Measurements from ENCODE around the gene OTUD4. TPM values are rescaled to one million over a fixed set of nuclear protein-coding genes. Genes with fewer than 3 reads are reported as not detected.
A peak's percentile ranks its signal among the peaks of the same experiment; 100 is the strongest.
"Not testable (repeated sequence)": the region's sequence is repeated elsewhere in the genome, so short reads cannot be mapped to it uniquely, and the experiment has no call there.

Gene OTUD4
- total RNA-seq, 1 donor from 2014 or later, result 38.3 TPM

DNA sequence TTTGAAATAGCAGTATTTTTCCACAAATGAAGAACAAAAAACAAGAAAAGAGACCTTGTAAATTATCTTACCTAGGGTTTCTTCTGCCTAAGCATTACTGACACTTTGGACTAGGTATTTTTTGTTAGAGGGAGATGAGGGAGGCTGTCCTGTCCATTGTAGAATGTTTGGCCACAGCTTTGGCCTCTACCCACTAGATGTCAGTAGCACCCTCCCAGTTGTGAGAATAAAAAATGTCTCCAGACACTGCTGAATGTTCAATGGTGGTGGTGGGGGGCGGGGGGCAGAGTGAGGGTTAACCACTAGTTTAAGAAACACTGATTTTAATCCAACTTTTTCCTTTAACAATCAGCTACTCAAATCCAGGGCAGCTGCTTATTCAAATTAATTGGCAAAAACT is 25.8 kb downstream of the OTUD4 start:
- no peak for DNase-seq (ENCODE audit: low spot score in 2 of 2, unreplicated experiment in 2 of 2)
- Mint-ChIP-seq H3K27ac (peak overlapping the region; percentile 9), H3K4me3 (no peak overlapping the region), H3K4me1 (no peaks in the 10 kb centered on the region), H3K36me3 (peaks cover 31% of the 10 kb centered on the region), H3K9me3 (no peaks in the 10 kb centered on the region), H3K27me3 (ENCODE audit: low read depth) (no peaks in the 10 kb centered on the region)
- TF ChIP-seq, protein P1, sequence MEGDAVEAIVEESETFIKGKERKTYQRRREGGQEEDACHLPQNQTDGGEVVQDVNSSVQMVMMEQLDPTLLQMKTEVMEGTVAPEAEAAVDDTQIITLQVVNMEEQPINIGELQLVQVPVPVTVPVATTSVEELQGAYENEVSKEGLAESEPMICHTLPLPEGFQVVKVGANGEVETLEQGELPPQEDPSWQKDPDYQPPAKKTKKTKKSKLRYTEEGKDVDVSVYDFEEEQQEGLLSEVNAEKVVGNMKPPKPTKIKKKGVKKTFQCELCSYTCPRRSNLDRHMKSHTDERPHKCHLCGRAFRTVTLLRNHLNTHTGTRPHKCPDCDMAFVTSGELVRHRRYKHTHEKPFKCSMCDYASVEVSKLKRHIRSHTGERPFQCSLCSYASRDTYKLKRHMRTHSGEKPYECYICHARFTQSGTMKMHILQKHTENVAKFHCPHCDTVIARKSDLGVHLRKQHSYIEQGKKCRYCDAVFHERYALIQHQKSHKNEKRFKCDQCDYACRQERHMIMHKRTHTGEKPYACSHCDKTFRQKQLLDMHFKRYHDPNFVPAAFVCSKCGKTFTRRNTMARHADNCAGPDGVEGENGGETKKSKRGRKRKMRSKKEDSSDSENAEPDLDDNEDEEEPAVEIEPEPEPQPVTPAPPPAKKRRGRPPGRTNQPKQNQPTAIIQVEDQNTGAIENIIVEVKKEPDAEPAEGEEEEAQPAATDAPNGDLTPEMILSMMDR (IDR thresholded peaks at IDR 0.05; ENCODE audit: unreplicated experiment), result no peak

DNA sequence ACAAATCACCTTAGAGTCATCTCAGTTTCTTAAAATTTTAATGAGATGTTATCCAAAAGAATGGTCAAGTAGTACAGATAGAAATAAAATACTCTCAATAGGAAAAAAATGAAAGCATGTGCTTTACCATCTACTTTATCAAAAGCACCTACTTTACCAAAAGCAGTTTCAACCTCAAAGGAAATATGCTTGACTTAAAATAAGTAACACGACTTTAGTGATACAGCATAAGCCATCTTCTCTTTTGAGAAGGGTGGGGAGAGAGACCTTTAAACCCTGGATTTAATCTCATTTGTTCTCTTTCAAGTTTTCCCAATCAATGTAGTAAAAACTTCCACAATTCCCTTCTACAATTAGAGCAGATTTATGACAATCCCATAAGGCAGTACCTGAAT is 26.5 kb downstream of the OTUD4 start:
- peaks cover 36% of the 10 kb centered on the region for H3K36me3 Mint-ChIP-seq
- no peaks in the 10 kb centered on the region for H3K9me3 Mint-ChIP-seq
- no peak for DNase-seq (ENCODE audit: low spot score in 2 of 2, unreplicated experiment in 2 of 2)
- no peak overlapping the region for H3K27ac Mint-ChIP-seq
- no peaks in the 10 kb centered on the region for H3K4me1 Mint-ChIP-seq
- H3K27me3 Mint-ChIP-seq (ENCODE audit: low read depth), result no peaks in the 10 kb centered on the region
- H3K4me3 Mint-ChIP-seq, result no peak overlapping the region
- TF ChIP-seq, protein P1 (IDR thresholded peaks at IDR 0.05; ENCODE audit: unreplicated experiment), result no peak

DNA sequence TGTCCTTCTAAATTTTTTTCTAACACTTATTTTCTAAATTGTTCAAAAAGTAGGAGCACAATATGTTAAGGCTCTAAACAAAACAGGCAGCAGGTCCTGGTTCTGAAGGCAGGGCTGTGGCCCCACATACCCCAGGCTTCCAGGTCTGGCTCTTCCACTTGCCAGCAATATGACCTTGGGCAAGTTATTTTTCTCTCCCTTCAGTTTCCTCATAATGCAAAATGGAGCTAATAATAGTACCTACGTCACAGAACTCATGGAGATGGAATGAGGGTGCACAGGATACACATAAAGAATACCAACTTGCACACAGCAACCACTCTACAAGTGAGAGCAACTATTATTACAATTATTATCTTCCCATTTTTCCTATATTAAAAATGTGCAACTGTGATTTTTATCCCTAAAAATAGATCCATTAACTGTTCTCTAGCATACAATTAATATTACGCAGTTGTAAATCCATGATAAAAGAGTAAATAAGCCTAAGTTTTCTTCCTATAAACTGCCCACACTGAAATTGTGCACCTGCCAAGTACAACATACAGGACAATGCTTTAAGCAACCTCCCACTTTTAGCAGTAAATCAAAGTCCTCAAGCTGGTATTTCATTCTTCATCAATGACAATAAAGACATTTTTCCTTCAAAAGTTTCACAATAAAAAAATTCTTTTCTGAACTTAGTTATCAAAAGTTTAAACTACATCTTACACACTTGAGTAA is 27.0 kb downstream of the OTUD4 start:
- H3K9me3 Mint-ChIP-seq, result no peaks in the 10 kb centered on the region
- TF ChIP-seq, protein P1 (IDR thresholded peaks at IDR 0.05; ENCODE audit: unreplicated experiment), result no peak
- peaks cover 38% of the 10 kb centered on the region for H3K36me3 Mint-ChIP-seq
- no peak overlapping the region for H3K4me3 Mint-ChIP-seq
- H3K27me3 Mint-ChIP-seq (ENCODE audit: low read depth), result no peaks in the 10 kb centered on the region
- no peak overlapping the region for H3K27ac Mint-ChIP-seq
- no peak for DNase-seq (ENCODE audit: low spot score in 2 of 2, unreplicated experiment in 2 of 2)
- H3K4me1 Mint-ChIP-seq, result no peaks in the 10 kb centered on the region

DNA sequence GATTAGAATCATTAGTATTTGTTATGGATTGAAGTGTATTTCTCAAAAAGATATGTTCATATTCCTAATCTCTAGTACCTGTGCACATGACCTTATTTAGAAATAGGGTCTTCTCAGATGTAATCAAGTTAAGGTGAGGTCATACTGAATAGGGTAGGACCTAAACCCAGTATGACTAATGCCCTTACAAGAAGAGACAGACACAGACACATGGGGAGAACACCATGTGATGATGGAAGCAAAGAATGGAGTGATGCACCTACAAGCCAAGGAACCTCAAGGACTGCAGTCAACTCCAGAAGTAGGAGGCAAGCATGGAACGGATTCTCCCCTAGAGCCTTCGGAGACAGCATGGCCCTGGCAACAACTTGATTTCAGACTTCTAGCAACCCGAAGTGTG is 31.4 kb downstream of the OTUD4 start:
- Mint-ChIP-seq H3K4me3 (no peak overlapping the region), H3K27ac (no peak overlapping the region), H3K9me3 (no peaks in the 10 kb centered on the region), H3K27me3 (ENCODE audit: low read depth) (no peaks in the 10 kb centered on the region), H3K36me3 (peaks cover 47% of the 10 kb centered on the region), H3K4me1 (no peaks in the 10 kb centered on the region)
- TF ChIP-seq, protein P1 (IDR thresholded peaks at IDR 0.05; ENCODE audit: unreplicated experiment), result no peak
- DNase-seq (ENCODE audit: low spot score in 2 of 2, unreplicated experiment in 2 of 2), result no peak

DNA sequence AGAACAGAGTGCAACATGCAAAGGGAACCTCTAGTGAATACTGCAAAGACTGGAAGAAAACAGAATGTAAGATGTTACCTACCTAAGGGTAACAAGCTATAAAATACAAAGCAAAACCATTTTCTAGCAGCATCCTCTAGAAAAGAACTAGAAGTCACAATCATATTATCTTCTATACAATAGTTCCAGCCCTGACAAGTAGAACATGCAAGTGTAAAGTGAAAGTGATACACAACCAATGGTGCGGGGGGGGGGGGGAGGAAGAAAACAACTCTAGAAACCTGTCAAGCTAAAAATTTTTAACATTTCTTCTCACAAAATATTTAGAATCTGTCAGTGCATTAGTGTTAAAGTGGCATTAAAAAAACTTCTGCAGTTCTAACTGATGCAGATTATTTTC is 44.2 kb downstream of the OTUD4 start:
- not testable (repeated sequence) for H3K9me3 Mint-ChIP-seq; H3K4me1 Mint-ChIP-seq; H3K27ac Mint-ChIP-seq; H3K4me3 Mint-ChIP-seq; H3K27me3 Mint-ChIP-seq (ENCODE audit: low read depth); DNase-seq (ENCODE audit: low spot score in 2 of 2, unreplicated experiment in 2 of 2)
- H3K36me3 Mint-ChIP-seq, result peaks cover 28% of the 10 kb centered on the region

DNA sequence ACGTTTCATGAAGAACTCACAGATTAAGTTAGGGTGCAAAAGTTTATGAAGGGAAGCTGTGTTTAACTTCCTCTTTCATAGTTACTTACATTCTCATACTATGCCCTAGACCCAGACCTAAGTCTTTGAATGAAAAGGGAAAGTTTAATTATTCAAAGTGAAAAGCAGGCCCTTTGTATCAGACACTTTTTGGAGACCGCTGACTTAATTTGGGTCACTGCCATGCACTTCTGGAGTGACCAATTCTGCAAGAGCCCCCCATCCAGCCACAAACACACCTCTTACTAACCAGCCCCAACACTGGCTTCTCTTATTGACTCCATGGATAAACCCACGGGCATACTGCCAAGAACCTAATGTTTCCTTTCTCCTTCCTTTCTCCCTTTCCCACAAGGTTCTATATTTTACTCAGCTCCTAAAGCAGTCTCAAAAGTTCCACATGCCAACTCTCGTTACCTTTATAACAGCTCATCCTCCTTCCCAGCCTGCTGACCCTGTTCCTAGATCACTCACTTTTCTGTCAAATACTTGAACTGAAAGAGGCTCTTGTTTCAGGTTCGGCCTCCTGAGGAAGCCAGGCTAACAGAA is 47.8 kb downstream of the OTUD4 start:
- Mint-ChIP-seq H3K27me3 (ENCODE audit: low read depth) (no peaks in the 10 kb centered on the region), H3K27ac (peak overlapping the region; percentile 28), H3K9me3 (no peaks in the 10 kb centered on the region), H3K4me3 (no peak overlapping the region), H3K4me1 (peaks cover 4% of the 10 kb centered on the region), H3K36me3 (peaks cover 11% of the 10 kb centered on the region)
- no peak for DNase-seq (ENCODE audit: low spot score in 2 of 2, unreplicated experiment in 2 of 2)
- TF ChIP-seq, protein P1 (IDR thresholded peaks at IDR 0.05; ENCODE audit: unreplicated experiment), result no peak

Data from mesothelial cell of epicardium (in vitro differentiated cells).